NCI-H345 (cell line): ENCODE results near the gene EPHA6.
A peak's percentile ranks its signal among the peaks of the same experiment; 100 is the strongest.

Source experiments
- DNase-seq: peaks from one replicate; lab custom pipeline; 2025; lab: John Stamatoyannopoulos, UW

The EPHA6 gene

GRCh38 chr3:97705764-97706163, 891.4 kb downstream of the EPHA6 start:
- no peak for DNase-seq

DNA sequence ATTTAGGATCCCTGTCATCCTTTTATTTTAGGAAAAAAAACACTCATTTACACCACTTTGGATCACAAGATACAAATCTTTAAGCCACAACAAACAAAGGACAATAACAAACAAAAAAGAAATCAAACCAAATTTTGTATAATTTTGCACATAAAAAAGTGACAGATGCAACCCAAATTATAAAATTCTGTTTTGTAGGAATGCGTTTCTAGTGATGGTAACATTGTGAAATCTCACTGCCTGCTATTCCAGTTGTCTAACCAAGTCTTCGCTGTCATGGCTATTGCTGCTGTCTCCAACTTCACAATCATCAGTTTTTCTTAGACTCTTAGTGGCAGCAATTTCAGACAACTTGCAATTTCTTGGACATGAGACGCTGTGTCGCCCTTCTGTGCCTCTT, 891.8 kb downstream of the EPHA6 start:
- DNase-seq = no peak

GRCh38 chr3:97711654-97712053, 897.3 kb downstream of the EPHA6 start:
- no peak for DNase-seq

- DNase-seq = no peak
Measured at GRCh38 chr3:97712919-97713318, 898.5 kb downstream of the EPHA6 start.

DNA sequence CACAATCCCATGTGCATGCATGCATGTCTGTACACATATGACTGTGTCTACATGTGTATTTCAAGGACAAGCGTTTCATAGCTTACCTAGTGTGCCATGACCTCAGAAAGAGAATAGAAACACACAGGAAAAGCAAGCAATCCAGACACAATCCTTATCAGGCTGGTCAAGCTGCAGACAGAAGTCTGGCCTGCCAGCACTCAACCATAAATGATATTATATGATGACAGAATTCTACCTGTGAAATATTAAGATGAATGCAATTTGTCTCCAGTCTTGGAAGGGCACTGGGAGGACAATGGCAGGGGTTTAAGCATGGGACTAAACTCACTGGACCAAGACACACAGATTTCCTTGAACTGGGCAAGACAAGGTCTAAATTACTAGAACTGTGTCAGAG, 899.2 kb downstream of the EPHA6 start:
- DNase-seq = no peak

- DNase-seq = peak; percentile 68
Measured at GRCh38 chr3:97719156-97719821, 904.9 kb downstream of the EPHA6 start.

DNA sequence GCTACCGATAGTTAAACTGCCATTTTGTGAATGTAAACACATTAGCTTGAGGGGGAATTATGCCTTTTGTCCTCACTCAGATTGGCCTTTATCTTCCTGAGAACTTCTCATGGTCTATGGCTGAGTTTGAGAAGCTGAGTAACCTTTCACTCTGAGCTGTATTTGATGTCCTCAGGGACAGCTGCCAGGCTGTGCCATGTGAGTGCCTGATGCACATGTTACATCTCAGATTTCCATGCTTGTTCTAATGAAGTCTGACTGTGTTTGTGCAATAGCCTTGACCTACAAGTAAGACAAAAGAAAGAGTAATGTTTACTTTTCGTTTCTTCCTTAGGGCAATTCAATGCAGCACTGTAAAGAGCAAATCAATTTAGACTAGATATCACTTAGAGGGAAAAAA, 906.0 kb downstream of the EPHA6 start:
- peak; percentile 40 for DNase-seq

DNA sequence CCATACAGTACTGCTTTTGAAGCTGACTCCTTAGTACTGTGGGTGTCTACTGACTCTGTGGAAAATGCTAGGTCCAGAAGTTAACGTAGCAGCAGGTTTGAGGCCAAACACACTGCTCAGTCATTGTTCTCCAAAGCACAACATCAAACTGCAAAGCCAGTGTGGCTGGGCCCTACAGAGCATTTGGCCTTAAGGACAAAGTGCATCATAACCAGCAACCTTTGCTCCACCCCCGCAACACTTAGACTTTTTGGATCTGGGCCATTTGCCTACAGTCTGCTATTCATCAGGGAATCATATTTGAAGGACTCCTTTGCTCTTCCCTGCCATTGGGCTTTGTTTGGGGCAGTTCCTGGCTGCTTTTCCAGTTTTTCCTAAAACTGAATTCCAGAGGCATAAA, 907.1 kb downstream of the EPHA6 start:
- DNase-seq = no peak

DNA sequence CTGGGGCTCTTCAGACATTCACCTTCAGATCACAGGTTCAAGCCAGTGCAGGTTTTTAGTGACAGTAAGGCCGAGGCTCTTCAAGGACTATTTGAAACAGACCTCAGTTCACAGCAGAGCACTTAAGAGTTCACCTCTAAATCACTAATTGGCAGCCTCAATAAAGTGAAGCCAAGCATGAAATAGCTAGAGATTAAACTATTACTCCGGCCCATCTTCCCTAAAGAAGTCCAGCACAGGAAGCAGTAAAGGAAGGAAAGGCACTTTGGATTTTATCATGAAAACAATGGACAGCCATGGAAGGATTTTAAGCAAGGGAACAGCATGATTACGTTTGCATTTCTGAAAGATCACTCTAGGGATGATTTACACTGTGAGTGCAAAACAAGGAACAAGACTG, 922.5 kb downstream of the EPHA6 start:
- DNase-seq = no peak

DNA sequence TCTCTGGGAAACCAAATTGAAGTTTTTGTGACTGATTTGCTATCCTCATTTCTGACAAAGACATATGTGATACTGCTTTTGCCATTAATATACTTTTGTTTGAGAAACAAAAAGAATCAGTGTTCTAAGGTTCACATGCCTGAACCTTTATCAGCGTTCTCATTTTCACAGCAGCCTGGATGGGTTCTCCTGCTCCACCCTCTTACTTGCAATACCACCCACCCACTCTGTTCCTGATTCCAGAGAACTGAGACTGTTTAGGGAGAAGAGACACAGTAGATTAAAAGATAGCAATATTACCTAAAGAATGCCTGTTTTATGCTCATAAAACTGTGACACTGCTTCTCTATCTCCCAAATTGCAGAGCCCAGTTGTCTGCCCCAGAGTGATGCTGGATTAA, 924.4 kb downstream of the EPHA6 start:
- no peak for DNase-seq

DNA sequence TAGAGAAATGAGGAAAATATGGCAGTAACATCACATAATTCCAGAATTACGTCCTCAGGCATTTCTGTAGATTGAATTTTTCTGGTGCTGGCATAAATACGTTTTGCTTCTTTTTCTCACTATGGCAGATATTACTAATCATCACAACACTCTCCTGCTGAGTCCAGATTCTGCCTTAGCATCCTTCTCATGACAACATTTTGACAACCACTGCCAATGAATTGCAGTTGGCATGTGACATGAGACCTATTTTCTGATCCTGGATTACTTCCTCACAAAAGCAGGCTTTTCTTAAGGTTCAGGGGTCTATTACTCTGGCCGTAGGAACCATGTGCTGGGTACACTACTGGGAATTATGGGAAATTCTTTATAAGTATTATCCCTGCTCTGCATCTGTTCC, 927.6 kb downstream of the EPHA6 start:
- no peak for DNase-seq

DNA sequence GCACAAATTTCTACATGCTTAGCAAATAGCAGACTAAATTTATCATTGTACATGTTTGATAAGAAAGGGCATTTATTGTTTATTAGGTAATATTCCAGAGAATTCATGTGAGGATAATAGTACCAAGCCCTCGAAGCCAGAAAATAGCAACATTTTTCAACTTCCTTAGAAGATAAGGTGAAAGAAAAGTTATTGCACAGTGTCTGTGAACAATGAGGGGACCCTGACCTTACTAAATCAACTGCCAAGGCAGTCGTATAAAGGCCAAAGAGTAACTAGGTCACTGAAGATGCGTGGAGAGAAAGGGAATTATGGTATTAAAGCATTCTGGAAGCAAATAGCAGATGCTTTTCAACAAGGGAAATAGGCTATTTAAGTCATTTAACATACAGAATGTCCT, 929.9 kb downstream of the EPHA6 start:
- no peak for DNase-seq

DNA sequence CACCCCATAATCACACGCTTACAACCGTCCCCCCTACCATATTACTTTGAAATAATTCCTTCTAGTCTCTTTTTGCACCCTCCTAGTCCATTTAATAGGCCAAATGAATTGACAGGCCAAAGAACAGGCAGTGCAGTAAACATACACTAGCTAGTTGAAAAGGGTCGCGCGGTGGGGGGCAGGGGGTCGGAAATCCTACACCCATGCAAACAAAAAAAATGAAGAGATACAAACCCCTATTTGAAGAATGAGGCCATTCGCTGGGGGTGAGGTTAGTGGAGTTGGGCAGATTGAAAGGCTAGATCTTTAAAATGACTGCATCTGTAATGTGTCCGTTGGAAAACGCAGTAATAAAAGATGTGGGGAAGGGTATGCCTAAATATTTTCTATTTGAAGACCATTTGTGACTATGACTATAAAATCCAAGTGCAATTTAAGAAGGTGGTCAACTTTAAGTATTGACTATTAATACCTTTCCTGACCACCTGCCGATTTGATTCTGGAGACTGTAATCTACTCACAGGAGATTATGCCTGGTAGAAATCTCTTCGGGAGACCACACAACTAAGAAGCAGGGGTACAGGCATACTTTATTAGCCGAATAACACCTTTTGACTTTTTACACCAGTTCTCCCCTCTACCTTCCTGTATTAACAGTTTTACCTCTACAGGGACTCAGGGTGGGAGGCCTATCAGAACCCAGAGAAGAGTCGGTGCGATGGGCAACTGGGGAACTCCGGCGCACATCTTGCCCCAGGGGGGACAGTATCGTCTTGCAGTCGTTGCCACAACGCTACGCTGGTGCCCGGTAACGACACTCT, 949.4 kb downstream of the EPHA6 start:
- no peak for DNase-seq

- peak; percentile 89 for DNase-seq
Measured at GRCh38 chr3:97764407-97765238, 950.2 kb downstream of the EPHA6 start, which contains the start of gene ARL6. TSS of gene ARL6 (plus strand) at chr3:97764758. CDS start at chr3:97768108, 3,350 bp downstream.

GRCh38 chr3:97765336-97765735, 950.9 kb downstream of the EPHA6 start:
- no peak for DNase-seq

- DNase-seq = no peak
Measured at GRCh38 chr3:97772926-97773325, 958.5 kb downstream of the EPHA6 start.

- no peak for DNase-seq
Measured at GRCh38 chr3:97778152-97778551, 963.8 kb downstream of the EPHA6 start.

DNA sequence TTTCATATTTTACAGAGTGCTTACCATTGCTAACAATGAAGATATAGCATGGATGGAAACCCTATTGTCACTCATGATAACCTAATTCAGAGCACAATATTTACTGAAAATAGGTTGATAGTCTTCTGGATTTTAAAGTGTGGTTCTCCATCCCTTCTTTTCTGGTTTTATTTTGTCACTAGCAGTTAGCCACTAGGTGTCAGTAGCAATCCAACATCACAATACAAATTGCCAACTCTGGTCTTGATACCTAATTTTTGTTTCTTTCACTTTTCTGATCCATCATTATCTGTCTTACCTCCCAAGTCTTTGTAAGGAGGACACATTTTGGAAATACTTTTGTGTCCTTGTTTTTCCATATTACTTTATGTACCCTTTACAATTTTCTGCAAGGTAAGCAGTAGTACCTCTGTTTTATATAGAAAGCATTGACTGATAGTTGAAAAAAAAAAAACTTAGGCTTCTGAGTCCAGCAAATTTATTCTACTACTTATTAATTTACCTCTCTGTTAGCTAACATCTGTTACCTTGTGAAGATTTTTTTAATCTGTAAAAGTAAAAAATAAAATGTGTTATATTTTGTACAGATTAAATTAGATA, 979.1 kb downstream of the EPHA6 start:
- DNase-seq = peak; percentile 34

- DNase-seq = no peak
Measured at GRCh38 chr3:97795951-97796350, 981.6 kb downstream of the EPHA6 start.
